ENCODE results near the gene ZNF639.
"Not testable (repeated sequence)": the region's sequence is repeated elsewhere in the genome, so short reads cannot be mapped to it uniquely, and the experiment has no call there.

ZNF639 gene

DNA sequence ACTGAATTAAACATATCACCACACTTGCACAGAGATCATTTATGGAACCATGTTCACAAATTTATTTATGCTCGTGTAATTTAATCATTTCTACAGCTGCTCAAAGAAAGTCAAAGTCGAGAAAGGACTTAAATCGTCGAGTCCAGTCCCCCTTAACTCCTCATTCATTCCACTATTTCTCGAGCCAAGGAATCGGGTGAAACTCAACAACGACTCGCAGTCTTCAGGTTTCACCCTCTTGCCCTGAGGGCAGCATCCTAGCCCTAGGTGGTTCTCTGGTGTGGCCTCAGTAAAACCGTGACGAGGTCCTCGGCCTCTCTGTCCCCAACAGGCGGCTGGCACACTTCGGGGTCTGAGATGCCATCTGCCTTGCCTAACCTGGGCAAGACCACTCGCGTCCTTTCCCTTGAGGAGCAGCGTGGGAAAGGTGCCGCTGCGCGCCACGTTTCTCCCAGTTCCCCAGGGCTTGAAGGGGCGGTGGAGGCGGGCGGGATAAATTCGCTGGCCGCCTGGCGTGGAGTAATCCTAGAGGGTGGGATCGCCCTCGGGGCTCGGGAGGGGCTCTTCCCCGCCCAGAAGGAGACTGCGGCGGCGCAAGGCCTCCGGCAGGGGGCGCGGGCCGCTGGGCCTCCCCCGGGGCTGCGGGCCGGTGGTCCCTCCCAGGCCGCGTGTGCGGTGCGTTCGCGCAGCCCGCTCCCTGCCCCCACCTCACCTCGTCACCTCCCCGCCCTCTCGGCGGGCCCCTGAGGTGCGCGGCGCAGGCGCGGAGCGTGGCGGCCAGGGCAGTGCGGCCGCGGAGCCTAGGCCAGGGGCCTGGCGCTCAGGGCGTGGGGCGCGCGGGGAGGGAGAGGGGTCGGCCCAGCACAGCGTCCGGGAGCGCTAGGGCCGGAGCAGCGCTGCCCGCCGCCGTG is at the start of gene ZNF639:
Gene ZNF639 (plus strand): TSS at position 746 of the 911 bp plus-strand sequence. CDS start 5,263 bp downstream, outside the sequence.
- DNase-seq (ENCODE audit: low read depth): peak; percentile 72

DNA sequence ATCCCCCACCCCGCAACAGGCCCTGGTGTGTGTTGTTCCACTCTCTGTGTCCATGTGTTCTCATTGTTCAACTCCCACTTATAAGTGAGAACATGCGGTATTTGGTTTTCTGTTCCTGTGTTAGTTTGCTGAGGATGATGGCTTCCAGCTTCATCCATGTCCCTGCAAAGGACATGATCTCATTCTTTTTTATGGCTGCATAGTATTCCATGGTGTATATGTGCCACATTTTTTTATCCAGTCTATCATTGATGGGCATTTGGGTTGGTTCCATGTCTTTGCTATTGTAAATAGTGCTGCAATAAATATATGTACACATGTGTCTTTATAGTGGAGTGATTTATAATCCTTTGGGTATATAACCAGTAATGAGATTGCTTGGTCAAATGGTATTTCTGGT is 48.4 kb upstream of the ZNF639 start:
- DNase-seq (ENCODE audit: low read depth): not testable (repeated sequence)

DNA sequence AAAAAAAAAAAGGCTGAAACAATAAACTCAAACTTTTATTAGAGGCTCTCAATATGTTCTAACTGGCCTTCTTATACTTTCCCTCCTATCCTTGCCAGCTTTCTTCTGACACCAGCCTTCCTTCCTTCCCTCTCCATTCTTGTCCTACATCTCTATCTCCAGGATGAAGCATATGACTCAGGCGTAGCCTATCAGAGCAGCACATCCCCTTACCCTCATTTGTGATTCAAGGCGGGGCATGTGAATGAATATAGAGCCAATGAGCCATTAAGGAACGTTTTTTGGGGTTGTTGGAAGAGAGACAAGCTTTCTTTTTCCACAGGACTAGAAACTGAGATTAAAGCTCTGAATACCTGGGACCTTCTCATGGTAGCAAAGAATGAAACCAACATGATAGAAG is 46.8 kb upstream of the ZNF639 start:
- no peak for DNase-seq (ENCODE audit: low read depth)

- no peak for DNase-seq (ENCODE audit: low read depth)
Measured at GRCh38 chr3:179276743-179277142, 46.1 kb upstream of the ZNF639 start.

DNA sequence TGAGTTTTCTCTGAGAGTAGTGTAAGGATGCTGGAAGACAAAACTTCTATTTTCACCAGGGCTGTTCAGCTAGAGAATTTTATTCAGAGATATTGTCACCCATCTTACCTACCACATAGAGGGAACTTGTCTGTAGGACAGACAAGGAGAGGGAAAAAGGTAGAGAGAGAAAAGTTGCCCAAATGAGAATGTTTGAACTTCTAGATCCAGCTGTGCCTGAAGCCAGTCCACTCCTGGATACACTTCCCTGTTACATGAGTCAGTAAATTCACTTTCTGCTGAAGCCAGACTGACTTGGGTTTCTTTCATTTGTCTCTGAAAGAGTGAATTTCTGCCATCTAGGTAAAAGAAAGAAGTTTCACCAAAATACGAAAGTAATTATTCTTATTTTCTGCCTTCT is 44.7 kb upstream of the ZNF639 start:
- DNase-seq (ENCODE audit: low read depth): no peak

GRCh38 chr3:179278932-179279693 is 43.7 kb upstream of the ZNF639 start:
- DNase-seq (ENCODE audit: low read depth): no peak

DNA sequence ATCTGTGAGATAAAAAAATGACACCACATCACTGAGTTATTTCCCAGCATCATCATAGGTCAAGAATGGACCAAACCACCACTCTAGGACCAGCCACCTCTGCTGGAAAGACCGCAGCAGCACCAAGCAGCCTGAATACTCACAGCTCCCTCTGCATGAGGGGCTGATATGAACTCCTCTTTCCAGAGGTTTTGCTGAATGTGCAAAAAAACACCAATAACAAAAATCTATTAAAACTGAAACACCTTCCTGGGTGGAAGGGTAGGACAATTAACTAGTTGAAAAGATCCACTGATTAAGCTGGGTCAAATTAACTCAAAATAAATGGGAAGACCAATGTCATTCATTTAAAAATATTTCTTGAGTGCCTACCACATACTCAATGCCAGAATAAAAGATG is 43.0 kb upstream of the ZNF639 start:
- no peak for DNase-seq (ENCODE audit: low read depth)

- DNase-seq (ENCODE audit: low read depth): no peak
Measured at GRCh38 chr3:179281825-179282224, 41.0 kb upstream of the ZNF639 start.

GRCh38 chr3:179286331-179286730 is 36.5 kb upstream of the ZNF639 start:
- DNase-seq (ENCODE audit: low read depth): no peak

- DNase-seq (ENCODE audit: low read depth): no peak
Measured at GRCh38 chr3:179288845-179289244, 34.0 kb upstream of the ZNF639 start.

DNA sequence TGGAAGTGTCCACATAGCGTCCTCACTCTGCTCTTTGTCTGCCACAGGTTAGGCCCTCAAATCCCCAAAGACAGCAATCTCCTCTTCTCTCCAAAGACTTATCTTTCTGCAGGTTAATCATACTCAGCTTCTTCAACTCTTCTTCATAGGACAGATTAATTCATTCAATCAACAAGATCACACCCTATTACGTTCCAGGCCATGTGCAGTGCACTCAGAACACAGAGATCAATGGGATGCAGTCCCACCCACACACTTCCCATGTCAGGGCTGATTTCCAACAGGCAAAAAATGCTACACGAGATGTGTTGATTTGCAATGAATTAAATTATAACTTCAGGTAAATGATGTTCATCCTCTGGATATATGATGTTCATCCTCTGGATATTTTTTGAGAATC is 33.5 kb upstream of the ZNF639 start:
- no peak for DNase-seq (ENCODE audit: low read depth)

DNA sequence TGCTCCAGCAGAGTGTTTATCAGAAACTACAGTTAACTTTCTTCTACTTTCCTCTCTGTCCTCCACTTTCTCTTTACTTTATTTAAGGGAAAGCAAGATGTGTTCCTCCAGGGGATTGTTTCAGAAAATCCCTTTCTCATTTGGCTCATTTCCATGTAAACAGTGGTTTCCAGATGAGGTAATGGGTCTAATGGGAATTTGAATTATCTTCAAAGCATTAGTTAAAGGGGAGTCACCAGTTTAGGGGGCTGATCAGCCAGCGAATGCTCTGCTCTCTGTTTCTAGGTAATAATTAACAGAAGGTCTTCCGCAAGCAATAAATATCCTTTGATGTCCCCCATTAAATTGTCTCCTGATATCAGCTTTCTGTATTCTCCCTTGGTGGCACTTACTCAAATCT is 30.4 kb upstream of the ZNF639 start:
- no peak for DNase-seq (ENCODE audit: low read depth)

- no peak for DNase-seq (ENCODE audit: low read depth)
Measured at GRCh38 chr3:179297971-179298725, 24.7 kb upstream of the ZNF639 start.

DNA sequence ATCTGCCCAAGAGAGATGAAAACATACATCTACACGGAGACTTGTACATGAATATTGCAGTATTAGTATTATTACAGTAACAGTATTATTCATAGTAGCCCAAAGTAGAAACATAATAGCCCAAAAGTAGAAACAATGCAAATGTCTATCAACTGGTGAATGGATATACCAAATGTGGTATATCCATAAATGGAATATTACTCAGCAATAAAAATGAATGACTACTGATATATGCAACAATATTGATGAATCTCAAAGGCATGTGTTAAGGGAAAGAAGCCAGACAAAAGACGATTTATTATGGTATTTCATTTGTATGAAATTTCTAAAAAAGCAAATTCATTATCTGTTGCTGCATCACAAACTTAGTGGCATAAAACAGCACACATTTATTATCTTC is 23.5 kb upstream of the ZNF639 start:
- no peak for DNase-seq (ENCODE audit: low read depth)

DNA sequence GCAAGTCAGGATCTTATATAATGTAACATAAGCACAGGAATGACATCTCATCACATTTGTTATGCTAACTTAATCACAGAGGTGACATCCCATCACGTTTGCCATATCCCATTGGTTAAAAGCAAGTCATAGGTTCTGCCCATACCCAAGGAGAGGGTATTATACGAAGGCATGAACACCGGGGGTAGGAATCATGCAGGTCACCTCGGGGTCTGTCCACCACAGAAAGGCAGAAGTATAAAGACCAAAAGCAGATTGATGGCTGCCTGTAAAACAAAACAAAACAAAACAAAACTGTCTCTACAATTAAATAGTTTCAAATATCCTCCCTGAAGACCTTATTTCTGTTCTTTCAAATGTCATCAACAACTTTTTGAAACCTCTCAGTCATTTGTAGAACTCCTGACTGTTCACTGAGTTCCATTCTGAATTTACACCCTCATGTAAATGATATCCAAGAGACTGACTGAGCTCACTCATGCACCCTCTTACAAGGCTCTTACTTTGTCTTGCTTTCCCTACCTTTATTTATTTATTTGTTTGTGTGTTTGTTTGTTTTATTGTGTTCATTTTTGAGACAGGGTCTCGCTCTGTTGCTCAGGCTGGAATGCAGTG is 22.7 kb upstream of the ZNF639 start:
- no peak for DNase-seq (ENCODE audit: low read depth)

DNA sequence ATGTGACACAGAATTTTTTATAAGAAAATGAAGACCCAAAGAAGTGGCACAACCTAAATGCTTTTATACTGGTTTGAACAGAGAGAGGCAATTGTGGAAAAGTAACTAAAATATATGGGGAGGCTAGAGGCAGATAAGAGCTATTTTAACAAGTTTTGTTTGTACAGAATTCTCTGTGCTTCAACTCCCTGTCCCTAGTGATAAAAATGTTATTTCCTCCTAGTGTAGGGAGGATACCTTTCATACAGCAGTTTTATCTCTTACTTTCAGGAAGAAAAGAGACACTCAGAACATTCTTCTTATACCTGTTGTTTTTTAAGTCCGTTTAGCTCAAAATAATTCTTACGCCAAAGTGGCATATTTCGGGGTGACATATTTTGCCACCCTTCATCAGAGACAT is 21.2 kb upstream of the ZNF639 start:
- DNase-seq (ENCODE audit: low read depth): no peak

GRCh38 chr3:179302111-179302510 is 20.7 kb upstream of the ZNF639 start:
- DNase-seq (ENCODE audit: low read depth): no peak

DNA sequence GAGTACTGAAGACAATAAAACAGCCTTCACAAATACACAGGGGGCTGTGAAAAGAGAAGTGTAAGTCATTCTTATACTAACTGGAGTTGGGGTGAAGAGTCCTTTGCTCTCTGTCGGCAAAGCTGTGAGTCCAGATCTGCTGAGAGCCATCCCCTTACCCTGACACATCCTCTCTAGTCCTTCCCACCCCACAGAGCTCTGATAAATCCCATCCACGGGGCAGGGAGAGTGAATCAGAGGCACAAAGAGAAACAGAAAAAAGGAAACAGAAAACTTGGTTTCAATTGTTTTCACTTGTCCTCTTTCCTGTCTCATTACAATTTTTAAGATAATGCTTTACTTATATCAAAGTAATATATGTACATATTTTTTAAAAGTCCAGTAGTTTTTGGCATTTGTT is 18.2 kb upstream of the ZNF639 start:
- no peak for DNase-seq (ENCODE audit: low read depth)

- not testable (repeated sequence) for DNase-seq (ENCODE audit: low read depth)
Measured at GRCh38 chr3:179307362-179307761, 15.5 kb upstream of the ZNF639 start.

DNA sequence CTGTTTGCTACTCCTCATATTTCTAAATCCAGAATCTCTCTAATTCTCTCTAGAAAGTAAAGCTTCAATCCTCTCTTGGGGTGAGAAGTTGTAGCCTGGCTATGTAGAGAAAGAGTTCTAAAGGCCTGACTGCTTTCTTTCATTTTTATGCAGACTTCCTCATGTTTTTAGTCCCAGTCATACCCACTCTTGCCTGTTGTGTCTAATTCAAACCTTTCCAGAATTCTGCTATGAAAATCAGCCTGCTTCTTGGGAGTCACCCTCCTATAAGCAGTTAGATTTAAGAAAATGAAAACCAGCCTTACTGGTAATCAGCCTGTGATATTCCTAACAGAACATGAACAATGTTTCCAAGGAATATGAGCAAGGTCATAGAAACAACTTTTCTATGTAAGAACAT is 14.8 kb upstream of the ZNF639 start:
- DNase-seq (ENCODE audit: low read depth): no peak

GRCh38 chr3:179309225-179310078 is 13.4 kb upstream of the ZNF639 start:
- DNase-seq (ENCODE audit: low read depth): no peak
